Stimulated activated CD8-positive, alpha-beta memory T cell treated with anti-CD3 and anti-CD28 coated beads, Interleukin-4, amount 100 ng/mL, for 4 hours (primary cell): Measurements from ENCODE around the gene ERCC2.

ENCODE experiments used
- DNase-seq, 2 donors: peaks; one replicate each; pipeline ENCODE4 v3.0.0-alpha.2; 2020; ENCODE audit warnings: low read depth in 2 of 2, low spot score in 1 of 2

The ERCC2 gene

DNA sequence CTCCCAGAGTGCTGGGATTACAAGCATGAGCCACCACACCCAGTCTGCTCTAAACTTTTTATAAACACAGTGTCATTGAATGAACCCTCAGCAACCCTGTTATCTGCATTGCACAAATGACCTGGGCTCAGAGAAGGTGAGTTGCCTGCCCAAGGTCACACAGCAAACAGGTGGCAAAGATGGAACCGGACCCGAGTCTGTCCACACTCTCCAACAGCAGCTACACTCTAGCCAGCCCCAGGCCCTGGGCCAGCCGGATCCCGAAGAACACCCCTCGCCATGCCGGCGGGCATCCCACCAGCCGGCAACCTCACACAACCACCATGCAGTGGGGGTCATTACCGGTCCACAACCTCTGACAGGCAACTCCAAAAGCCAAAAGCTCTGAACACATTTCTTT, 14.5 kb downstream of the ERCC2 start:
- DNase-seq = no peak

DNA sequence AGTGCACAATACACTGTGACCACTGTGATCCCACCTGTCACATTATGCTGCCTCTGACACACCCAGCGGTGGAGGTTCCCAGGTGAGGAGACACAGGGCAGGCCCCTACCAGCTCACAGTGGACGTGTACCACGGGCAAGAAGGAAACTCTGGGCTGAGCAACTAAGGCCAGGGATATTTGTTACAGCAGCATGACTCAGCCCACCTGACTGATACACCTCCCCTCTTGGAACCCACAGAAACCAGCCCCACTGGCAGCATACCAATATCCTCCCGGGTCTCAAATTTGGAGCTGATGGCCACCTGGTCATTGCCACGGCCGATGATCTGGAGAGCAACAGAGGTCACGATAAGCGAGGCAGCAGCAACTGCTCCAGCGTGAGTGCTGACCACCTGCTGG, 15.0 kb downstream of the ERCC2 start:
- DNase-seq = no peak

DNA sequence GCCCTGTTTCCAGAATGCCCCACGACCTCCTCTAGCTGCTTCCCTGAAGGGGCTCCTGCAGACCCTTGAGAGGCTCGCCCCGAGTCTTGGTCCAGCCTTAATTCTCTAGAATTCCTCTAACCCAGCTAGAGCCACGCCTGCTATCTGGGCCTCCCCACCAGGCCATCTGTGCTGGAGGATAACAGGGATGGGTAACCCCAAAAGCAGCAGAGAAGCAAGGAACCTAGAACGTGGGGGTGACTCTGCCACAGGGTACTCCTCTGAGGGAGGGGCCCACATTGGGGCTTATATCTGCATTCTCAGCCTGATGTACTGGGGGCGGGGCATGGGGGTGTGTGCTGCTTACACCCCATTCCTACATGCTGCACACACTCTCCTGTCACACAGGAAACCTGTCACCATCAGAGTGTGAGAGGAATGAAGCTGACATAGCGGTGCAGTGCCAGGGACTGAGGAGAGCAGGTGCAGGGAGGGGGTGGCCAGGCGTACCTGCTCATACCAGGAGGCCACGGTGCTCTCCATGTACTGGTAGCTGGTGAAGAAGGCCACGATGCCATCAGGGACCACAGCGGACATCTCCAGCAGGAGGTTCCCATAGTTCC, 16.0 kb downstream of the ERCC2 start:
- no peak for DNase-seq

DNA sequence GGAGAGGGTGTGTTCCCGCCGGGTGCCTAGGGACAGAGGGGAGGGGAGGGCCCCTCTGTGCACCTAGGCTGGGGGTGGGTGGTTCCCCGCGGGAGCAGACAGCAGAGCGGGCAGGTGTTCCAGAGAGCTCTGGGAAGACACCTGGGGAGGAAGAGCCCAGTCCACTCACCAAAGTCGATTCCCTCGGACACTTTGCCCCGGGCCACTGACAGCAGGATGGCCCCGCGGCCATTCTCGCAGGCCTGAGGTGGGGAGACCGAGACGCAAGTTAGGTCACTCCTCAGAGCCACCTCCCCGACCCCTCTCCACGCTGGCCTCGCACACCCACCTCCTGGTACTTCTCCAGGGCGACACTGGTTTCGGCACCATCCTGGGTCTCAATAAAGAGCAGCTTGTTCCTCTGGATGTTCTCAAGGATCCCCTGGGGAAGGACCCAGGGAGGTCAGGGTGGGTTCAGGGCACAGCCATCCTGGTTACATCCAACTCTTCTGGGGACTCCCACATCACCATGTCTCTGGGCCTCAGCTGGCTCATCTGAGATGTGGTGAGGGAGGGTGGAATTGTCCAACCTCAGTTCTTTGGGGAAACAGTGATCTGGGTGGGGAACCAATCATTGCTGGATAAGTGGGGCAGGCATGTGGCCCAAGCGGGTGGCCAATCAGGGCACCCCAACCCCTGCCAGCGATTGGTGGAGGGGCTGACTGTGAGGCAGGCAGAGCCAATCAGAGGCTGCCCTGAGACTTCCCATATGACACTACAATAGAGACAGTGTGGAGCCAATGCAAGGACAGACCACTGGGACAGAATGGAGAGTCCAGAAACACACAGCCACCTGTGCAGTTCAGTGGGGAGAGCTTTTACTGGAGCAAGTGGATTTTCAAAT, 17.2 kb downstream of the ERCC2 start:
- no peak for DNase-seq

DNA sequence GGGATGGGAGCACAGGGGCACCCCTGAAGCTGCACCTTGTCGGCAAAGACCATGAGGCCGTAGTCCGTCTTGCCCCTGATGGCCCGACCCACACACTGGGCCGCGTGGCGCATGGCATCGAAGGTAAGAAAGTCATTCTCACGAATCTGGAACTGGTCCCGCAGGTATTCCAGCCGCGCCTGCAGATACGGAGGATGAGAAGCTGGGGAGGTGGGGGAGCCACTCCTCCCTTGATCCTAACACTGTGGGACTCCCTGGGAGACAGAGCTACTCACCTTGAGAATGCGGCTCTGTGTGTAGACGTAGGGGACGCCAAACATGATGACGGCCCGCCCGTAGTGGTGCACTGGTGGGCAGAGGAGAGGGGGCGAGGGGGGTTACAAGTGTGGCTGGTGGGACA, 17.9 kb downstream of the ERCC2 start:
- no peak for DNase-seq

DNA sequence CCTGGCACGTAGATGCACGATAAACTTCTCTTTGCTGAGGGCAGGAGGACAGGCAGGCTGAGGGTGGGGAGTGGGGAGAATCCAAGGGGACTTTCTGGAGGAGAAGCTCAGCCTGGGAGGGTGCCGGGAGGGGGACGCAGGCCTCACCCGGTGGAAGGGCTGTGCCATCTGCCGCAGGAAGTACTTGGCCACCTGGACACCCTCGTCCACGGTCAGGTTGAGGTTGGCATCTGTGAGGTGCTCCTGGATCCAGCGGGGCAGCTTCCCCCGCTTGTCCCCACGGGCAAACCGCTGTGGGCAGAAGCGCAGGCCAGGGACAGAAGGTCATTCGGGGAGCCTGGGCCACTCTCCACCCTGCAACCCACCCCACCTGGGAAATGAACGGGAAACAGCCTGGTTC, 18.3 kb downstream of the ERCC2 start:
- no peak for DNase-seq

DNA sequence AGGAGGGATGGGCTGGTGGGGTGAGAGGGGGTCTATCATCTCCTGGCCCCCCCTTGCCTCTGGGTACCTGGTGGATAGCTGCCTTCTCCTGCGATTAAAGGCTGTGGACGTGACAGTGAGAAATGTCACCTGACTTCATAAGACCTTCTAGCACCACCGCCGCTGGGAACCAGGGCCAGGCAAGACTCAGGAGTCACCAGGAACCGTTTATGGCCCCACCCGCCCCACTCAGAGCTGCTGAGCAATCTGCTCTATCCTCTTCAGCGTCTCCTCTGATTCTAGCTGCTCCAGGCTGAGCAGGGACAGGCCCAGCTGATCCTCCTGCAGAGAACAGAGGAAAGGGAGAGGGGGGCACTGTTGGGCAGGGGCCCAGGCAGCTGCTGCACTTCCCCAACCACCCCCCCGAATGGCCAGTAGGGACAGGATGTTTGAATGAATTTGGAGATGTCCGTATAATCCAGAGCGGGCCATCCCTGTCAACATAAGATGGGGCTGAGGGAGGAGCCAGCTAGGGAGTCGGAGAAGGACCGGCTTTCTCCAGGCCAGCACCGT, 18.9 kb downstream of the ERCC2 start:
- no peak for DNase-seq

DNA sequence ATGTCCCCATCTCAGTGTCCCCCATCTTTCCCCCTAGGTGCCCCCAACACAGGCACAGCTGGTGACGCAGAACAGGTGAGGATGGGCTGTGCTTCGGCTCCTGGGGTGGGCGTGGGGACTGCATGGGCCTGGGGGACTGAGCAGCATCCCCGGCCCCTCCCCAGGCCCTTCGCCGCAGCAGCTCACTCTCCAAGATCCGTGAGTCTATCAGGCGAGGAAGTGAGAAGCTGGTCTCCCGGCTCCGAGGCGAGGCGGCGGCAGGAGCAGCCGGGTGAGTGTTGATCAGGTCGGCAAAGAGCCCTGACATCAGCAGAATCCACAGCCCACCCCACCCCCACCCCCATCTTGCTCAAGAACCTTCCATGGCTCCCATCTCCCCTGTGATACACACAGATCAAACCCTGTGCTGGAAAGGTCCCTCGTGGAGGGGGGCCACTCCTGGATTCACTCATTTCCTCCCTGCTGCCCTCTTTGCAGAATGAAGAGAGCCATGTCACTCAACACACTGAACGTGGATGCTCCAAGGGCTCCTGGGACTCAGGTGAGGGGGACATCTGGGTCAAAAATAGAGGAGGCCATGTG, 19.8 kb downstream of the ERCC2 start:
- no peak for DNase-seq

DNA sequence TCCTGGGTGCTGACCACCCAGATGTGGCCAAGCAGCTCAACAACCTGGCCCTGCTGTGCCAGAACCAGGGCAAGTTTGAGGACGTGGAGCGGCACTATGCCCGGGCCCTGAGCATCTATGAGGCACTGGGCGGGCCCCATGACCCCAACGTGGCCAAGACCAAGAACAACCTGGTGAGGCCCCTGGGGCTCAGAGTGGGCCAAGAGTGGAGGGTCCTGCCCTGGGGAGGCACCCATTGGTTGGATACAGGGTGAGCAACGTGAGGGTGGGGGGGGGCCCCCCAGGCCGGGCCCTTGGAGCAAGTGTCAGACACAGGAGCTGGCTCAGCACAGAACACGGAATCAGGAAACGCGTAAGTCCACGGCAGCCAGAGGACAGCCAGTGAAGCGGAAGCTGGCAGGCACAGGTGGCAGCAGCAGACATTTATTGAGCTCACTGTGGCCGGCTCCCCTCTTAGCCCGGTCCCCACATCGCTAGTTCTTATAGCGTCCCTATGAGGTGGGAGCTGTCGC, 20.9 kb downstream of the ERCC2 start:
- no peak for DNase-seq

DNA sequence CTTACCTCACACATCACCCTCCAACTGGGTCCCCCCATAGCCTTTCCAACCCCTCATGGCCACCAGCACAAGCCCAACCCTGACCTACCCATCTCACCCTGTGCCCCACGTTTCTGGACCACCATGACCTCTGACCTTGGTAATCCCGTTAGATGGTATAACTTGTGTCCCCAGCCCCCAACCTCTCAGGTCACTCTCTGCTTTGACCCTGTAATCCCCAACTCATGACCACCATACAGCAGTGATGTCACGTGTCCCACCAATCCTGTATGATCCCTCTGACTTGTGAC, 21.3 kb downstream of the ERCC2 start:
- DNase-seq = no peak

DNA sequence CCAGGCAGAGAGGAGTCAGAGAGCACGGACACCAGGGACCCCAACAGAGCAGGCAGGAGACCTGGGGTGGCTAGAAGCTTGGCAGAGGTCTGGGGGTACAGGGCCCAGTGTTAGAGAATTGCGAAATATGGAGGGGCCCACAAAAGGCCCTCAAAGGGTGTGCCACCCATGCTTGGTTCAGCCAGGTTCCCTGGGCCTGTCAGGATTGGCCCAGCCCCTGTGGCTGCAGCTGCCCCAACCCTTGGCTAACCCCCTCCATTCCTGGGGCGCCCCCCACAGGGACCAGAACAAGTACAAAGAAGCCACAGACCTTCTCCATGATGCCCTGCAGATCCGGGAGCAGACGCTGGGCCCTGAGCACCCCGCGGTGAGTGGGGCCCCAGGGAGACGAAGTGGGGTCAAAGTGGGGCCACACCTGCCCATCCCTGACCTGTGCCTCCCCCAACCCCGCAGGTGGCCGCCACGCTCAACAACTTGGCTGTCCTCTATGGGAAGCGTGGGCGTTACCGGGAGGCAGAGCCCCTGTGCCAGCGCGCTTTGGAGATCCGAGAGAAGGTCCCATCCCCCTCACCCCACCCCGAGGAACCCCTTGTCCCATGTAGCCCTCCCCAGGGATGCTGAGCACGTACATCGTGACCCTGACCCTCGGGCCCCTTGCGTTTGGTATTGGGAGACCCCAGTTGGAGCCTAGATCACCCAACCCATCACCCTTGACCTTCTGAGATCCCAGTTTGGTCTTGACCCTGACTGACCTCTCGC, 21.8 kb downstream of the ERCC2 start:
- DNase-seq = no peak

DNA sequence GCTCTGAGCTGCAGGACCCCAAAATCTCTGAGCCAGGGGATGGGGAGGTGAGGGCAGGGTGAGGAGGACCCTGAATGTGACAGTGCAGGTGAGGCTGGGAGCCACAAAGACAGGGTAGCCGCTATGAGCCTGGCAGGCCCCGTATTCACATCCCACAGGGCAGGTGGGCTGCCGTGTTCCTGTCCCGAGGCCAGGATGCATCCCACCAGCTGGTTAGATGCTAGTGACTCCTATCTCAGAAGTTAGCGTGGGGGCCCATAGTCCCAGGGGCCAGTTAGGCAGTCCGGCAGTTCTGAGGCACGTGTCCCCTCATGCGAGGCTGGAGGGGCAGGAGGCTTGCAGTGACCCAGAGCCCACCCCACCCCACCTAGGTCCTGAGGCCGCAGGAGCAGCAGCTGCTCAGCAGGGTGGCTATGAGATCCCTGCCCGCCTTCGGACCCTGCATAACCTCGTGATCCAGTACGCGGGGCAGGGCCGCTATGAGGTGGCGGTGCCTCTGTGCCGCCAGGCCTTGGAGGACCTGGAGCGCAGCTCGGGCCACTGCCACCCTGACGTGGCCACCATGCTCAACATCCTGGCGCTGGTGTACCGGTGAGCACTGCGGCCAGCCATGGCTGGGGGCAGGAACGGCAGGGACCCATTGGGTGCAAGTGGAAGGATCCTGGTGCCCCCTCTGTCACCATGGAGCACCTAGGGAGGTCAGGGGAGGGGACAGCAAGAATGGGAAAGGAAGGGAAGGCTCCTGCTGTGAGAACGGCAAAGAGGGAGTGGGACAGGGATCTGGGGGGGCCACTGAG, 22.6 kb downstream of the ERCC2 start:
- no peak for DNase-seq

DNA sequence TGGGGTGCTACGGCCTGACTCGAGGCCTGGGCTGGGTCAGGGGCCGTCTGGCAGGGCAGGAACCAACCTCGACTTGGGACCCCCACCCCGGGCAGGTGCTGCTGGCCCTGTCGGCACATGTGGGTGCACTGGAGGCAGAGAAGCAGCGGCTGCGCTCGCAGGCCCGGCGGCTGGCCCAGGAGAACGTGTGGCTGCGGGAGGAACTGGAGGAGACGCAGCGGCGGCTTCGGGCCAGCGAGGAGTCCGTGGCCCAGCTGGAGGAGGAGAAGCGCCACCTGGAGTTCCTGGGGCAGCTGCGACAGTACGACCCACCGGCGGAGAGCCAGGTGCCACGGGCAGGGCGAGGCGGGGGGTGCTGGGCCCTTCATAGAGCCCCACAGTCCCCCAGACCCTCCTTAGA, 23.9 kb downstream of the ERCC2 start:
- DNase-seq = no peak

DNA sequence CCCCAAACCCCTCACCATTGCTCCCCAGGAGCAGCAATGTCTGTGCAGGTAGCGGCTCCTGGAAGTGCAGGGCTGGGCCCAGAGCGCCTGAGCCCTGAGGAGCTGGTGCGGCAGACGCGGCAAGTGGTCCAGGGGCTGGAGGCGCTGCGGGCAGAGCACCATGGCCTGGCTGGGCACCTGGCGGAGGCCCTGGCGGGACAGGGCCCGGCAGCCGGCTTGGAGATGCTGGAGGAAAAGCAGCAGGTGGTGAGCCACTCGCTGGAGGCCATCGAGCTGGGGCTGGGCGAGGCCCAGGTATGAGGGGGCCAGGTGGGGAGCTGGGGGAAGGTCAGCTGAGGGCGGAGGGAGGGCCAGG, 24.9 kb downstream of the ERCC2 start:
- no peak for DNase-seq

DNA sequence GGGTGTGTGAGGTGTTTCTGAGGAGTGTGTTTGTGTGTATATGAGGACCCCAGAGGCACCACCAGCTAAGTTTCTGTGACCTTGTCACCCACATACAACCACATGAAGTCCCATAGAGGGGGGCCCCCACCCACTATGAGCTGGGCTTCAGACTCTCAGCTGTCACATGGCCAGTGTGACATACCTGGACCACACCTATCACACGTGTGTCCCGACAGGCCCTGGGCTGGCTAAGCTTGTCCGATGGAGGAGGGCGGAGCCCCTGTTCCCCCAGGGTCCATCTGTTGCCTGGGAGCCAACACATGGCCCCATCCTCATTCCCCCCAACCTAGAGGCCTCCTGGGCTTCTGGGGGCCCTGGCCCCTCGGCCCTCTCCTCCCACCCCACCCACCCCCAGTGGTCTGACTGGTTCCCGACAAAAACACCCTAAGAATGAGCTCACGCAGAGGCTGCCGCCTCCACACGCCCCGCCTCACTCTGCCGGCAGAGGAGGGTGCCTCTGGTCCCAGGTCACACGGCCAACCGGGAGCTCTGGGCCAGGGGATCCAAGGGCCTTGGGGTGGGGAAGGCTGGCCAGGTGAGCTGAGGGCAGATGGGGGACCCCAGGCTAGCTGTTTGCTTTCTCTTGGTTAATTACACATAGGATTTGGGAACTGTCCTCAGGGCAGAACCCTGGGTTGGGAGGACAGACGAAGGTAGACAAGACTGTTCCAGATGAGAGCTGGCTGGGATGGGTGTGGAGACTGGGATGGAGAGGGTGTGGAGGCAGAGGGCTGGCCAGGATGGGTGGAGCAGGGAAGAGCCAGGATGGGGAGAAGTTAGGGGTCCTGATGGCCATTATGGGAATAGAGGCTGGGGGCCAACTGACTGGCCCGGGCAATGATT, 25.5 kb downstream of the ERCC2 start:
- DNase-seq = no peak

DNA sequence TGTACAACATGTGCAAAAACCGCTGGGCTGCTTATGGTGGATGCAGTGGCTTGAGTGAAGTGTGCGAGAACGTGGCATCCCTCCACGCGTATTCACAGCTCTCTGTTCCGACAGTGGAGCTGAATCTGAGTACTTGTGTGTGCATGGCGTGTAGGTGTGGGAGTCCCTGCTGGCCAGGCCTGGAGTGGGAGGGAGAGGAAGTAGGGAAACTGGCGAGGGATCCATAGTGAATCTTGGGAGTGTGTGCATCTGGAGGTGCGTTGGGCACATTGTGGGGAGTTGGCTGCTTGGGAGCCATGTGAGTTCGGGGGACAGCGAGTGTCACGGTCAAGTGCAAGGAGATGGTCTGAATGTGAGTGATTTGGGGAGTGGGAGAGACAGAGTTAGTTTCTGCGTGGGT, 27.5 kb downstream of the ERCC2 start:
- no peak for DNase-seq

DNA sequence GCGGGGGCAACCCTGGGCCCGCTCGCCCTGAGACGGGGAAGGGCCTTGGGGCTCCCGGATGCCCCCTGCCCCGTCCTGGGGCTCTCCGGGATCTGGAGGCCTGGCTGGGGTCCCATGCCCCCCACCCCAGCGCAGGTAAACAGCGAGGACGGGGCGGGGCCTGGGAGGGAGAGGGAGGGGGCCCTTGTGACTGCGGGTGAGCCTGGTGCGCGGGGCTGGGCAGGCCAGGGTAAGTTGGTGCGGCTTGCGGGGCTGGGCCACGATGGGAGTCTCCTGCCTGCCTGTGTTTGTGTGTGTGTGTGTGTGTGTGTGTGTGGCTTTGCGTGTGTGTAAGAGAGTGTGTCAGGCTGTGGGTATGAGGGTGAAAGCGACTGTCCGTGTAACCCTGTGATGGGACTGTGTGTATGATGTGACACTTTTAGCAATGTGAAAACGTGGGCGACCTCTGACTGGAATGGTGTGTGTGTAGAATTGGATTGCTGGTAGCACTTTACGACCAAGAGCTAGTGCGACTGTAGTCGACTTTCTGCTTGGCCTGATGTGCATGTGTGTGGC, 29.4 kb downstream of the ERCC2 start:
- DNase-seq = no peak

DNA sequence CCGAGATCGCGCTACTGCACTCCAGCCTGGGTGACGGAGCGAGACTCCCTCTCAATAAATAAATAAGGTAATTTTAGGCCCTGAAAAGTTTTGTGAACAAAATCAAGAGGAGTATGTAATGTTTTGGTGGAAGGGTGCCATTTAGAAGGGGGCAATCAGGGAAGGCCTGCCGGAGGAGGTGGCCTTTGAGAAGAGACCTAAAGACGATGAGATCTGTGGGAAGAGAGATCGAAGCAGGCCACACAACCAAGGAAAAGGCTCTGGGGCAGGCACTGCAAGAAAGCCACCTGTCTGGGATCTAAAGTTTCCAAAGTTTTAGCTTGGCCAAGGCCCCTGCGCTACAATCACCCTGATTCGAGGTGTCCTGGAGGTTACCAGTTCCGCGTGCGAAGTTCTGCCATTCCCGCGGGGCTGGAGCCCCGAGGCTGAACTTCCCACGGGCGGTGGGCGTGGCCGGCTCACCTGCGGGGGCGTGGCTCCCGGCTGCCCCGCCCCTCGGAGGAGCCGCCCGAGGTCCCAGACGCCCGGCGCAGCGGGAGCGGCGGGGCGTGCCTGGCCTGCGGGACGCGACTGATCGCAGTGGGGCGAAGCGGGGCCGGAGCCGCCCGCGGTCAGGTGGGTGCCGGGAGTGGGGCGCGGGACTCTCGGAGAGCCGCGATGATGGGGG, 30.0 kb downstream of the ERCC2 start, which contains the start of gene KLC3:
Gene KLC3, plus strand, starts transcription at position 519 of the 667 bp plus-strand sequence. CDS start 4,792 bp downstream, outside the sequence.
- DNase-seq = no peak

DNA sequence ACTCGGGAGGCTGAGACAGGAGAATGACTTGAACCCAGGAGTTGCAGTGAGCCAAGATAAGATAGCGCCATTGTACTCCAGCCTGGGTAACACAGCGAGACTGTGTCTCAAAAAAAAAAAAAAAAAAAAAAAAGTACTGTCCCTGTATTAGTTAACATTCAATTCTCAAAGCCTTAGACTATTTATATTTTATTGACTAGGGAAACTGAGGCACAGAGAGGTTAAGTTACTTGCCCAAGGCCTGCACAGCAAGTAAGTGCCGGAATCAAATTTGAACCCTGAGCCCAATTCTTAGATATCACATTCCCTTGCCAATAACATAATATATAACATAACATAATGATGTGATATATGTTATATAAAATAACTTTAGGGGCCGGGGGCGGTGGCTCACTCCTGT, 30.7 kb downstream of the ERCC2 start:
- DNase-seq = no peak
